Retina (tissue), 1 donor: ENCODE data around the gene VEGFC.

ENCODE experiments used
- DNase-seq: peaks from one replicate; pipeline ENCODE4 v3.0.0-alpha.2; 2016

VEGFC gene

DNA sequence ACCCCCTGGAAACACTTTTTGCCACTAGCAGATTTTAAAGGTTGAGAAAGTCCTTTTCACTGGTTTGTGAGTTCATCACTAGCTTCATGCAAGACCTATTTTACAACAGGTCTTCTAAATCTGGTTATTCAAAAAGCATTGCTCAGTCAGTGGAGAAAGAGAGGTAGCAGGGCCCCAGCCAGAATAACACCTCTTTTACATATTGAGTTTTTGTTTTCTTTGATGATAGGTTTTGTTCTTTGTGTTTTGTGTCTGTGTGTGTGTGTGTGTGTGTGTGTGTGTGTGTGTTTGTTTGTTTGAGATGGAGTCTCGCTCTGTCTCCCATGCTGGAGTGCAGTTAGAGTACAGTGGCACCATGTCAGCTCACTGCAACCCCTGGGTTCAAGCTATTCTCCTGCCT lies 2.7 kb upstream of the VEGFC start:
- DNase-seq, result no peak

DNA sequence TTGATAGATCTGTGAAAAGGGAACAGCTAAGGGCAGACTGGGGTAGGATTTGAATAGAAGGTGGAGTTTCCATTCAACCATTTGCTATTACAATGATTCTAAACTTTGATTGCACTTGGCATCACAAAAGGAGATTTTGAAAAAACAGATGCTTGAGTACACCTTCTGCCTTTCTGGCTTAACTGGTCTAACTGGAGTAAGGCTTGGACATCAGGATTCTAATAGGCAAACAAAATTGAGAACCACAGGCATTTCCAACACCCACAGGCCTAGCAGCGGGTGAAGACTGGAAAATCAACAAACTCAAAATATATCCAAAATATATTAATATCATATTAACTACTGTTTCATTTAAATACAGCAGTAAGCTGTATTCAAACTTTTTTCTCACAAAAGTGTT lies 1.9 kb upstream of the VEGFC start:
- no peak for DNase-seq

DNA sequence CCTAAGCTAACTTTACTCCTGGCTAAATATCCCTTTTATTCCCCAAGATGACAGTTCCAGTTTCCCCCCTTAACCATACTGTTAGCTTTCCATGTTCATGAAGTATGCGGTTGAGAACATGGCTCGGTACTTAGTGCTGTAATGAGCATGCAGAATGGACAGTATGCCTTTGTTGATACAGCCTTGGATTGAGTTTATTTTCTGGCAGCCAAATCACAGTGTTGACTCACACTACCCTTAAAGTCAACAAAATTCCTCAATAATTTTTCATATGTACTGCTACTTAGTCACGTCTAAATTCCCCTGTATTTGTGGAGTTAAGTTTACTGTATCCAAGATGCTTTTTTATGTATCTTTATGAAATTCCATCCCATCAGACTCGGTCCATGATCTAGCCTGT lies 1.4 kb upstream of the VEGFC start:
- DNase-seq, result no peak

- peak; percentile 37 for DNase-seq
These were observed 411 bp upstream of the VEGFC start for GRCh38 chr4:176793060-176793605.

GRCh38 chr4:176791591-176792325 lies 964 bp downstream of the VEGFC start:
- peak; percentile 77 for DNase-seq

- DNase-seq, result no peak
These were observed 2.3 kb downstream of the VEGFC start for GRCh38 chr4:176790398-176790797.

DNA sequence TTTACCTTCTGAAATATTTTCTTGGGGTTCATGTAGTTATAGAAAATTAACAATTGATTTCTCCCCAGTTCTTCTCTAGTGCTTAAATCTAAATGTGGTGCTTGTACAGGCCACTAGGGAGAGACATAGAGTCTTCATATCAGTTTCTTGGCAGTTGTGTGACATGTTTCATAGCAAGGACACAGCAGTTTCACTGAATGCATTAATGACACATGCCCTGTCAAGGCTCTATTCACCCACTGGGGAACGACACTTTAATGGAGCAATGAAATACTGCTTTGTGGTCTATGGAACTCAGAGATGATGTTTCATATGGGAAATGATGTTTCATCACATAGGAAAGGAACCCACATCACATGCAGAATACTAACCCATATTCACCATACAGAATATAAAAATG lies 2.8 kb downstream of the VEGFC start:
- peak; percentile 42 for DNase-seq

DNA sequence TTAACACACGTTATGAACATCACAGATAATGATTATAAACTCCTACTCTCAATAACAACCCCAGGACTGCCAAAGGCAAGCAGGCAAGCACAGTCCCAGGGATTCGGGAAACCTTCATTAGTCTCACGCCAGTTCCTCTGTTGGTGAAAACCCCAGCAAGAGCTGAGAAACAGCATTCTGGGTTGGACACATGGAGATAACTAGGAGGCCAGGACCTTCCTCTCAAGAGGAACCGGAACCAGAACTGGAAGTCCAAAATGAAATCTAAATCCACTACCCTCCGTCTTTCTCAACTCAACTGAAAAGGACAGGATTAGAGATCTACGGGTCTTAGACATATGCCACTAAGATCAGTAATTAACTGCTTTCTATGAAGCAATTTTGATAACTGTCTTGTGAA lies 3.8 kb downstream of the VEGFC start:
- no peak for DNase-seq

DNA sequence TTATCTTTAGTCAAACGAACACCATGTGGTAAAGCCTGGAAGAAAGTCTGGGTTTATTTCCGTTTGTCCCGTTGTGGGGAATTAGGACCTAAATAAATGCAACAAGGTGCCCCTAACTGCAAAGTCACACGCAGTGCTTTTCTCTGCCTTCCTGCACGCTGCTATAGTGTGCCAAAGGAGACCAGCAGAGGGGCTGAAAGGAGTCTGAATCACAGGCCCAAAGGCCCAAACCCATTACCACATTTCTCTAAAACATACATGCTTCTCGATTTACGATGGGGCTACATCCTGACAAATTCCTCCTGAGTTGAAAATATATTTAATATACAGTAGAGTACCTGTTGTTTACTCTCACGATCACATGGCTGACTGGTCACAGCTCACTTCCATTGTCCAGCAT lies 4.5 kb downstream of the VEGFC start:
- DNase-seq, result no peak

- no peak for DNase-seq
These were observed 7.9 kb downstream of the VEGFC start for GRCh38 chr4:176784816-176785215.

DNA sequence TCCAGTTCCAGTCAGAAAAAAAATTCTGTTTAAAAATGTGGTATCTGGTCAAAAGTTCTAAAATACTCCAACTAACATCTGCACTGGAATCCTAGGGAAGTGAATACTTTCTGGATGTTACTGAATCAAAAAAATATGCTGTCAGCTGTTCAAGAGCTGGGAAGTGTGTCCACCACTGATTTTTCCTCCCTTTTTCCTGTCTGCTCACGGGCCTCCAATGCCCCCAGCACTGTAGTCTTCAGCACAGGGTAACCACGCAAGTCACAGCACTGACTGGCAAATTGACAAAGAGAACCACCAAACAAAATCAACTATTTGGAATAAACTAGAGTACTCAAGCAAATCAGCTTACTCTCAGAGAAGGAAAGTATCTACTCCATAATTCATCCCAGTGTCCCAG lies 9.9 kb downstream of the VEGFC start:
- DNase-seq, result no peak

- no peak for DNase-seq
These were observed 10.5 kb downstream of the VEGFC start for GRCh38 chr4:176782191-176782590.

DNA sequence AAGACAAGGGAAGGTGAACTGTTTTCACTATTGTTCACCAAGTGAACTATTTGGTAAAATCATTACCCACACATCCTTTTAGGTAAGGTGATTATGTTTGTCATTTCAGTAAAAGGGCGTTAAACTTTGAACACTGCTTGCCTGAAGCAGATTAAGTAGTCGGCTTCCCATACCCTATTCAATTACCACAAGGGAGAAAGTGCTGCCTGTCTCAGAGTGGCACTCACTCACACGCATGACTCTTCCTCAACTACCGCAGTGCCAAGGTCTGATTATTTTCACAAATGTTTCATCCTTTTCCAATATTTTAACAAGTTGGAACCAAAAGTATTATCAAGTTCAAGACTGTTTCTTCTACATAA lies 11.0 kb downstream of the VEGFC start:
- DNase-seq, result no peak

DNA sequence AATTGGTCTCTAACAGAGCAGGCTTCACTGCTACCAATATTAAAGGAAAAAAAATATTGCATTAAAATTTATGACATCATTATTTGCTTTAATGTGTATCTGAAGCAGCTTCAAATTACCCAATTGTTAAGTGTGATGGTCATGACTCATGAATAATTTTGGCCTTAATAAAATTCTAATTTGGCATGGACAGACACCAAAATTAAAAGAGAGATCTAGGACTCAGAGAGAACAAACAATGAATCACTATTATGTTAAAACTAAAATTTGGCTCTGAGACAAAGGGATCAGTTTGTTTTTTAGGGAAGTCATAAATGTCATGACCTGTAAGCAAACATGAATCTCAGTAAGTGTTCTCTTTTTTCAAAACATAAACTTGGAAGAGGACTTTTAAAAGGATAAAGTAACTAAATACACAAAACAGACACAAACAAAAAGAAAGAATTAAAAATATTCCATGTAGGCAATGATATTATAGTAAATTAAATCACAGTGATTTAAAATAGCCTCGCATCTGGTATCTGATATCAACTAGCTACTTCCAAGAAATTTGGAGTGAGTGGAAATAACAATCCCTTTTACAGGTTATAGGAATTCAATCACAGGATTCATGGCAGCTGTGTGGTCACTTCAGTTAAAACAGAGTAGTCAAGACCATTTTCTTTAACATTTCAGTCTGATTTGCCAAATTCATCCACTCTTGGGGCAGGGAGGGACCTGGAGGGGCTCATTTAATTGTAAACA lies 11.6 kb downstream of the VEGFC start:
- DNase-seq, result no peak

GRCh38 chr4:176779421-176779820 lies 13.3 kb downstream of the VEGFC start:
- DNase-seq, result no peak

GRCh38 chr4:176778491-176778890 lies 14.2 kb downstream of the VEGFC start:
- no peak for DNase-seq

GRCh38 chr4:176778063-176778462 lies 14.7 kb downstream of the VEGFC start:
- no peak for DNase-seq

DNA sequence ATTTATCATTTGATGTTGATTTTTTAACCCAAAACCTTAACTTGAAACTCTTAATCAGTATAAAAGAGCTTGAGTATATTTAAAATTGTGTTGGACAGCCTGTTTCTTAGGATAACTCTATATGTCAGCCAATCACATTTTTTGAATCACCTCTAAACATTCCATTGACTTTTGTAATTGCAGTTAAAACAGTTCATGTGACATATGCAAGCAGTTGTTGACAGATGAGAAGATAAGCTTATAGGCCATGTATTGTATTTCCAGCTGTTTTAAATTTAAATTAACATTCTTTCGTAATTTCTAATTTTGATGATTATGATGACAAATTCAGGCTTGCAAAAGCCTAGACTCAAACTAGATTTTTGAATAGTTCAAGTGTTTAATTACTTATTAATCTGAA lies 17.4 kb downstream of the VEGFC start:
- no peak for DNase-seq

- no peak for DNase-seq
These were observed 17.9 kb downstream of the VEGFC start for GRCh38 chr4:176774852-176775251.

DNA sequence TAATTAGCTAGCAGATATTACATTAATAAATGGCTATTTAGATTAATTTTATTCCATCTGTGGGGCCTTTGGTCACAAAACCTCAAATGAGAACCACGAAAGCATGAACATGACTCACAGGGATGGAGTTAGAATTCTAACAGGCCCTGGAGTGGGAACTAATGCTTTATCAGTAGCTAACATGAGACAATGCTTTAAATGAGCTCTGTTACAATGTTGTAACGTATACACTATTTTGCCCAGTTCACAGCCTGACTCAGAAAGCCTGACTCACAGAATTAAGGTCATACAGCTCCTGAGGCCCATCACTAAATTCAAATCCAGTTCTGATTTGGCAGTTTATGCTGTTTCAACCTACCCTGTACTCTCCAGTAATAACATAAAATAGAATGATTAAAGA lies 23.2 kb downstream of the VEGFC start:
- no peak for DNase-seq

GRCh38 chr4:176767183-176767582 lies 25.5 kb downstream of the VEGFC start:
- DNase-seq, result no peak

DNA sequence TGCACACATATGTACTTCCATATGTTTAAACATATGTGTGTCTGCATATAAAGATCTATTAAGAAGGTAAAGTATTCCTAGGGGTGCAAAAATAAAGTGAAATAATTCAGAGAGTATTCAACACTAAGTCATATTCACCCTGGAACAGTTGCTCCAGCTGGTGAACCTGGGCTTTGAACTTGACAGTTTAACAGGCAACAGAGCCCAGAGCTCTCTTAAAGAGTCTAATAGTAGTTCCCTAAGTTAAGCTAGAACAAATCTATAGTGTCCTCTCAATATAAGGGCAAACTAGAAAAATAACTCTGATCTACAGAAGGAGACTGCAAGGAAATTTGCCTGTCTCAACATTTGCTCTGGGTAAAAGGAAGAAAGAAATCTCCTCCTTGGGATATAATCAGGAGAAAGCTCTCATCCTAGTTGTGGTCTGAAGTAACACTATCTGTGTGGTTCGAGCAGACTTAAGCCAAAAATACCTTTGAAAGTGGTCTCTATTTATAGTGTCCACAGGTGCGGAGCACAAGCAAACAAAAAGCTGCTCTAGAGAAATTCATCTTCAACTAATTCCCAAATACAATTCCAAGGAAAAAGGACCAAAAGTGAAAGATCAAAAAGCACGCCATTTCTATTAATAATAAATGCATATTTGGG lies 29.9 kb downstream of the VEGFC start:
- no peak for DNase-seq

DNA sequence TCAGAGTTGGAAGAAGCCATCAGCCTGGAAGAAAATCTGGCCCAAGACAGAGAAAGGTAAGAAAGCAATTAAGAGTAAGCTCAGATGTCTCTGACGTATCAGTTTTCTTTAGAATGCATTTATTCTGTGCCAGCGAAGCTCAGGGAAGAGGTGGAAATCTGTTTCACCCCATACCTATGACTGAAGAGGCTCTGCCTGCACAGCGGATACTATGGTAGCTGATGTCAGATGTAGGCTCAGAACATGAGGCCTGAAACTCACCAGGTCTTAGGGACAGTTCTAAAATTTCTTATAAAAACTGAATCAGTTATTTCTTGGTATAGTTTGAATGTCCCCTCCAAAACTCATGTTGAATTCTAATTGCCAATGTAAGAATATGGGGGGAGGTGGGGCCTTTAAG lies 30.9 kb downstream of the VEGFC start:
- DNase-seq, result no peak

- DNase-seq, result no peak
These were observed 32.3 kb downstream of the VEGFC start for GRCh38 chr4:176760471-176760870.
